K562 (cell line): ENCODE data around the gene ATF3. TPM values are rescaled to one million over a fixed set of nuclear protein-coding genes. Genes with fewer than 3 reads are reported as not detected.

ENCODE experiments used
- ATAC-seq: fragments of 200-7000 bp; cut with Tn5 transposase; 3 replicates; pipeline ENCODE4 v1.9.1; 2020; ENCODE audit warnings: moderate library complexity
- BruUV-seq: library from RNA; stranded (reverse); fragments of 400-500 nt; replicated peaks from 2 replicates; lab custom pipeline; 2021; lab: Mats Ljungman, UMichigan
- CTCF ChIA-PET: fragments of 300-600 bp; formaldehyde crosslinking; extraction: SDS; loops from one replicate; lab custom pipeline; 2021; ENCODE audit warnings: low intra/inter-chr PET ratio; lab: Yijun Ruan, JAX
- POLR2A ChIA-PET: fragments of 300-600, 350-650 bp; sonication (Branson Sonifier 250); formaldehyde crosslinking; extraction: SDS; loops from one replicate; lab custom pipeline; 2021; ENCODE audit warnings: antibody characterized with exemption, inconsistent platforms; lab: Yijun Ruan, JAX
- DNase-seq, 4 experiments: peaks; one replicate each; pipeline versions ENCODE4 v3.0.0 to v3.0.0-alpha.2; 2011 to 2018; ENCODE audit warnings: low spot score in 3 of 4, mixed read lengths in 3 of 4; ENCODE audit errors: extremely low read depth in 1 of 4
- FAIRE-seq: peaks from 2 replicates; lab custom pipeline; 2011; peaks lifted over from hg19 to GRCh38; lab: Jason Lieb, UNC
- H2AFZ ChIP-seq: 2 replicates; pipeline ENCODE4 v1.6.0; 2011; ENCODE audit warnings: low read depth, low read length, control low read depth, inconsistent platforms
- H3K27ac ChIP-seq: fragments of 200-600 bp; 3 replicates; pipeline ENCODE4 v1.8.0; 2011; ENCODE audit warnings: low read depth, mild to moderate bottlenecking, control low read depth, inconsistent platforms, low read length, moderate library complexity, mixed read lengths; ENCODE audit errors: extremely low read depth
- H3K27me3 ChIP-seq, 2 experiments: fragments of 300-600 bp in 1 of 2; 2 replicates in 1 of 2; 3 replicates in 1 of 2; pipeline versions ENCODE4 v1.6.0 to v1.8.0; 2011; ENCODE audit warnings: inconsistent platforms in 2 of 2, low read length in 2 of 2, mild to moderate bottlenecking in 1 of 2, mixed read lengths in 1 of 2, moderate library complexity in 1 of 2; ENCODE audit not compliant: control insufficient read depth in 2 of 2, insufficient read depth in 2 of 2
- H3K36me3 ChIP-seq: fragments of 300-600 bp; 3 replicates; pipeline ENCODE4 v1.8.0; 2011; ENCODE audit warnings: mild to moderate bottlenecking, low read length, inconsistent platforms; ENCODE audit not compliant: control insufficient read depth, insufficient read depth
- H3K4me1 ChIP-seq, 2 experiments: fragments of 200-600 bp in 1 of 2; replicated peaks in 1 of 2; 2 replicates in 1 of 2; 3 replicates in 1 of 2; pipeline versions ENCODE4 v1.5.1 to v1.8.0; 2011; ENCODE audit warnings: inconsistent platforms in 2 of 2, low read length in 2 of 2, mild to moderate bottlenecking in 1 of 2, mixed read lengths in 1 of 2, moderate library complexity in 1 of 2; ENCODE audit not compliant: control insufficient read depth in 2 of 2, insufficient read depth in 2 of 2
- H3K4me2 ChIP-seq: 2 replicates; pipeline ENCODE4 v1.6.1; 2011; ENCODE audit warnings: low read length, control low read depth, inconsistent platforms, mixed read lengths; ENCODE audit not compliant: insufficient read depth
- H3K4me3 ChIP-seq: fragments of 200-600 bp; sonication (generic), shearing (Covaris generic); 2 replicates; pipeline ENCODE4 v1.5.1; 2016; ENCODE audit warnings: control low read depth, inconsistent platforms
- H3K79me2 ChIP-seq: fragments of 200-600 bp; 3 replicates; pipeline ENCODE4 v1.8.0; 2011; ENCODE audit warnings: low read length, inconsistent platforms; ENCODE audit not compliant: control insufficient read depth, insufficient read depth
- H3K9ac ChIP-seq, 2 experiments: 2 replicates each; pipeline versions ENCODE4 v1.6.0 to v1.6.1; 2011; ENCODE audit warnings: low read depth in 2 of 2, low read length in 2 of 2, control low read depth in 1 of 2, inconsistent platforms in 1 of 2, mild to moderate bottlenecking in 1 of 2, mixed read lengths in 1 of 2; ENCODE audit not compliant: insufficient read depth in 1 of 2
- H3K9me1 ChIP-seq: one replicate; pipeline ENCODE4 v1.6.0; 2011; ENCODE audit warnings: inconsistent platforms, mild to moderate bottlenecking, low read length, moderate library complexity; ENCODE audit not compliant: control insufficient read depth, insufficient read depth
- H3K9me3 ChIP-seq: replicated peaks from 2 replicates; pipeline ENCODE4 v1.5.1; 2011; ENCODE audit warnings: low read depth, low read length, inconsistent platforms; ENCODE audit not compliant: control insufficient read depth, insufficient read depth
- H4K20me1 ChIP-seq: replicated peaks from 2 replicates; pipeline ENCODE4 v1.6.1; 2011; ENCODE audit warnings: low read length, inconsistent platforms, mixed read lengths; ENCODE audit not compliant: control insufficient read depth, insufficient read depth
- BRF1 ChIP-seq: IDR thresholded peaks from 3 replicates; pipeline ENCODE4 v1.6.1; 2011; ENCODE audit warnings: borderline replicate concordance, mild to moderate bottlenecking; ENCODE audit not compliant: insufficient read length; ENCODE audit errors: extremely low read depth
- CCNT2 ChIP-seq: IDR thresholded peaks from 2 replicates; pipeline ENCODE4 v1.6.1; 2011; ENCODE audit warnings: borderline replicate concordance, low read depth, mild to moderate bottlenecking, moderate library complexity, mixed read lengths, low read length; ENCODE audit not compliant: insufficient read length; ENCODE audit errors: extremely low read depth
- GABPB1 ChIP-seq: sonication (generic); formaldehyde crosslinking; IDR thresholded peaks from 2 replicates; pipeline ENCODE4 v1.8.0; 2022; ENCODE audit warnings: mild to moderate bottlenecking, missing genetic modification reagents
- GATA2 ChIP-seq: sonication (generic); formaldehyde crosslinking; IDR thresholded peaks from 2 replicates; pipeline ENCODE4 v1.4.0; 2020; ENCODE audit warnings: mild to moderate bottlenecking, missing genetic modification reagents
- GTF2F1 ChIP-seq: IDR thresholded peaks from 2 replicates; pipeline ENCODE4 v1.6.1; 2011; ENCODE audit warnings: low read depth, low read length, improper control_type of control experiment
- ILK ChIP-seq: fragments of 450-650 bp; IDR thresholded peaks from 2 replicates; pipeline ENCODE4 v1.6.1; 2016; ENCODE audit warnings: missing genetic modification characterization, low read depth, mild to moderate bottlenecking, missing compliant biosample characterization, moderate library complexity, borderline replicate concordance
- MCM7 ChIP-seq, 2 experiments: fragments of 450-650 bp; IDR thresholded peaks; 2 replicates each; pipeline ENCODE4 v1.6.1; 2016 to 2018
- MLX ChIP-seq, 2 experiments: fragments of 450-650 bp in 1 of 2; sonication (generic) in 1 of 2; formaldehyde crosslinking; conservative IDR thresholded peaks; 2 replicates each; pipeline versions ENCODE4 v1.4.0 to v1.8.1; 2020 to 2022; ENCODE audit warnings: mild to moderate bottlenecking in 1 of 2, missing genetic modification reagents in 1 of 2
- NCOA2 ChIP-seq, 2 experiments: fragments of 450-650 bp; IDR thresholded peaks; 2 replicates each; pipeline ENCODE4 v1.6.1; 2018; ENCODE audit warnings: mild to moderate bottlenecking in 2 of 2, moderate library complexity in 1 of 2; ENCODE audit not compliant: partially characterized antibody in 2 of 2
- PHF21A ChIP-seq: fragments of 450-650 bp; IDR thresholded peaks from 2 replicates; pipeline ENCODE4 v1.6.1; 2017; ENCODE audit warnings: low read depth, borderline replicate concordance
- RAD21 ChIP-seq, 2 experiments: fragments of 250-450 bp in 1 of 2; fragments of 450-650 bp in 1 of 2; sonication (Bioruptor Pico) in 1 of 2; formaldehyde crosslinking in 1 of 2; IDR thresholded peaks in 1 of 2; conservative IDR thresholded peaks in 1 of 2; 2 replicates each; pipeline versions ENCODE4 v1.4.0 to v1.8.0; 2020 to 2022; ENCODE audit warnings: mild to moderate bottlenecking in 2 of 2, moderate library complexity in 1 of 2
- SMAD2 ChIP-seq: fragments of 150-350 bp; IDR thresholded peaks from 2 replicates; pipeline ENCODE4 v1.6.1; 2014; ENCODE audit warnings: low read depth, mild to moderate bottlenecking, low read length
- SP2 ChIP-seq: IDR thresholded peaks from 2 replicates; pipeline ENCODE4 v1.6.1; 2011; ENCODE audit warnings: mild to moderate bottlenecking, low read depth, low read length, moderate library complexity; ENCODE audit not compliant: poor library complexity, severe bottlenecking; ENCODE audit errors: extremely low read depth
- TAF1 ChIP-seq: IDR thresholded peaks from 2 replicates; pipeline ENCODE4 v1.6.1; 2011; ENCODE audit warnings: mild to moderate bottlenecking, low read length, moderate library complexity; ENCODE audit not compliant: insufficient read depth, control insufficient read depth, severe bottlenecking; ENCODE audit errors: extremely low read depth
- TRIM24 ChIP-seq, 2 experiments: fragments of 450-650 bp; IDR thresholded peaks; 2 replicates each; pipeline ENCODE4 v1.6.1; 2016
- TRIM28 ChIP-seq: fragments of 450-650 bp; IDR thresholded peaks from 2 replicates; pipeline ENCODE4 v1.6.1; 2017
- ZNF347 ChIP-seq: fragments of 450-650 bp; formaldehyde crosslinking; IDR thresholded peaks from 2 replicates; pipeline ENCODE4 v1.4.0; 2020; ENCODE audit warnings: low read depth, mild to moderate bottlenecking, moderate library complexity
- WGBS: fragments of 100-300 bp; shearing (Covaris generic); methylation state at CpG from one replicate; pipeline ENCODE4 v1.1.6; 2016; ENCODE audit warnings: low coverage, mixed read lengths; ENCODE audit not compliant: insufficient coverage; ENCODE audit errors: missing lambda C conversion rate; 5-methylcytosine and 5-hydroxymethylcytosine counted together
- in situ Hi-C: fragments of 300-500 bp; cut with MboI; formaldehyde crosslinking; loops from 4 replicates; pipeline ENCODE4 v1.15.0; 2018; ENCODE audit warnings: inconsistent platforms, mixed read lengths
- intact Hi-C: fragments of 100-400 bp; cut with micrococcal nuclease; formaldehyde crosslinking; loops from 2 replicates; pipeline ENCODE4 v1.14.2; 2022
- polyA plus RNA-seq, 8 experiments: library from polyadenylated mRNA; depleted of rRNA in 4 of 8; stranded (reverse) in 5 of 8; unstranded in 3 of 8; fragments of >200 nt; fragmentation: Nextera tagmentation in 2 of 8; fragmentation: Illumina TruSeq in 1 of 8; extraction: Ambion mirVana in 2 of 8; extraction: Trizol in 1 of 8; gene quantifications; 2 replicates each; pipeline versions ENCODE4 v1.2.1 to v1.2.3, GENCODE V29; 2011 to 2014; ENCODE audit warnings: inconsistent platforms in 1 of 8, missing spikeins in 1 of 8
- total RNA-seq, 7 experiments: library from RNA; depleted of rRNA in 6 of 7; stranded (reverse); fragments of >200 nt in 6 of 7; fragmentation: Illumina TruSeq in 2 of 7; extraction: Trizol in 2 of 7; gene quantifications; 2 replicates each; pipeline versions ENCODE4 v1.2.1 to v1.2.3, GENCODE V29; 2011 to 2021; ENCODE audit warnings: low replicate concordance in 1 of 7

Gene ATF3
- total and polyA plus RNA-seq, 9 of the 15 experiments (the other 6 are each of a cell fraction or from before 2014, with no cell fraction given) = 3.5 to 28.2 (median 19.8) TPM

- TF ChIP-seq RAD21 (CRISPR knock-in tag; conservative IDR thresholded peaks at IDR 0.05 in 1 of 2, IDR thresholded peaks at IDR 0.05 in 1 of 2) = peak; percentile 24 to 30; a peak in 2 of 4 replicates
- no peak for TF ChIP-seq MLX (CRISPR knock-in tag; conservative IDR thresholded peaks at IDR 0.05)
These were observed 16.6 kb upstream of the ATF3 start (continued) for GRCh38 chr1:212591922-212592321.

GRCh38 chr1:212593821-212594251, 14.7 kb upstream of the ATF3 start:
- peaks cover 13 to 21% of the 10 kb centered on the region in 2 experiments for H3K27me3 ChIP-seq
- intact Hi-C loops (no loop called here), in situ Hi-C loops (no loop called here)
- TF ChIP-seq TRIM24 (IDR thresholded peaks at IDR 0.05) = no peak
- no peak for TF ChIP-seq GATA2 (CRISPR knock-in tag)
- TF ChIP-seq ZNF347 (CRISPR knock-in tag) = no peak
- TF ChIP-seq SP2 = no peak
- no peak for TF ChIP-seq TRIM28
- no peak for TF ChIP-seq CCNT2
- TF ChIP-seq PHF21A = no peak
- no peak for TF ChIP-seq SMAD2
- TF ChIP-seq TAF1 = no peak
- no peak for TF ChIP-seq ILK (tag)
- TF ChIP-seq BRF1 = no peak
- no peak for TF ChIP-seq GABPB1 (CRISPR knock-in tag)
- no peak for TF ChIP-seq MCM7 (IDR thresholded peaks at IDR 0.05)
- TF ChIP-seq NCOA2 (IDR thresholded peaks at IDR 0.05; ENCODE audit: partially characterized antibody in 2 of 2) = no peak
- no peak for TF ChIP-seq GTF2F1
- FAIRE-seq (no peak), ATAC-seq (no peak), DNase-seq (no peak)
- CTCF ChIA-PET = no interaction called here
- H2AFZ ChIP-seq = no peak overlapping the region
- H3K36me3 ChIP-seq = no peaks in the 10 kb centered on the region
- H4K20me1 ChIP-seq = no peaks in the 10 kb centered on the region
- H3K79me2 ChIP-seq = no peaks in the 10 kb centered on the region
- no peak overlapping the region for H3K4me3 ChIP-seq
- peaks cover 0 to 9% of the 10 kb centered on the region in 2 experiments; a peak in 3 of 5 replicates for H3K4me1 ChIP-seq
- no peak overlapping the region for H3K4me2 ChIP-seq
- whole genome bisulfite sequencing = 3% methylated on average over 3 of the region's 3 CpGs
- no TSS peak for BruUV-seq
- H3K27ac ChIP-seq = no peak overlapping the region
- POLR2A ChIA-PET = interaction anchor here (0.9 to 2.4 kb wide), 2 partner anchors 12 to 15 kb away, joined by 7 to 9 read pairs; partner anchors contain the start of gene ATF3
- no peaks in the 10 kb centered on the region for H3K9me1 ChIP-seq
- no peak overlapping the region for H3K9ac ChIP-seq
- no peaks in the 10 kb centered on the region for H3K9me3 ChIP-seq
